ENCODE results near the gene BOLA1. TPM values are rescaled to one million over a fixed set of nuclear protein-coding genes. Genes with fewer than 3 reads are reported as not detected.
A peak's percentile ranks its signal among the peaks of the same experiment; 100 is the strongest.
"Not testable (repeated sequence)": the region's sequence is repeated elsewhere in the genome, so short reads cannot be mapped to it uniquely, and the experiment has no call there.

The BOLA1 gene
- total RNA-seq, 2 donors from 2014 or later: 10.2 to 14.7 TPM

GRCh38 chr1:149937759-149938158 is 38.4 kb downstream of the BOLA1 start:
- Histone ChIP-seq H3K27ac (ENCODE audit: low read depth, low read length) (no peak overlapping the region), H3K9ac (ENCODE audit: extremely low read depth, low read length, poor library complexity, severe bottlenecking) (no peak overlapping the region), H3K4me1 (ENCODE audit: control insufficient read depth, insufficient read depth, low read length) (no peaks in the 10 kb centered on the region), H3K36me3 (ENCODE audit: control insufficient read depth, insufficient read depth, low read length) (no peaks in the 10 kb centered on the region), H3K9me3 (ENCODE audit: control insufficient read depth, low read length) (no peaks in the 10 kb centered on the region), H3K27me3 (ENCODE audit: control insufficient read depth, insufficient read depth, low read length, poor library complexity, severe bottlenecking) (no peaks in the 10 kb centered on the region), H3K4me3 (ENCODE audit: low read length) (no peak overlapping the region)
- no peaks in the 10 kb centered on the region for H3K36me3 Mint-ChIP-seq (ENCODE audit: low read depth)
- H3K9me3 Mint-ChIP-seq: no peaks in the 10 kb centered on the region
- H3K27ac Mint-ChIP-seq: peak overlapping the region; percentile 85
- H3K4me1 Mint-ChIP-seq: peaks cover 42% of the 10 kb centered on the region
- no peak for DNase-seq
- no peaks in the 10 kb centered on the region for H3K27me3 Mint-ChIP-seq (ENCODE audit: insufficient read depth)
- no peak for TF ChIP-seq CTCF (conservative IDR thresholded peaks at IDR 0.05)
- peak overlapping the region; percentile 57 for H3K4me3 Mint-ChIP-seq

GRCh38 chr1:149938668-149939003 is 39.3 kb downstream of the BOLA1 start:
- Mint-ChIP-seq H3K4me1 (peaks cover 51% of the 10 kb centered on the region), H3K27ac (peak overlapping the region; percentile 97), H3K4me3 (peak overlapping the region; percentile 49)
- H3K27me3 Mint-ChIP-seq (ENCODE audit: insufficient read depth); H3K27me3 ChIP-seq (ENCODE audit: control insufficient read depth, insufficient read depth, low read length, poor library complexity, severe bottlenecking); H3K4me1 ChIP-seq (ENCODE audit: control insufficient read depth, insufficient read depth, low read length); H3K9ac ChIP-seq (ENCODE audit: extremely low read depth, low read length, poor library complexity, severe bottlenecking); H3K4me3 ChIP-seq (ENCODE audit: low read length); DNase-seq; H3K9me3 Mint-ChIP-seq; H3K36me3 Mint-ChIP-seq (ENCODE audit: low read depth); H3K36me3 ChIP-seq (ENCODE audit: control insufficient read depth, insufficient read depth, low read length); H3K9me3 ChIP-seq (ENCODE audit: control insufficient read depth, low read length); H3K27ac ChIP-seq (ENCODE audit: low read depth, low read length): not testable (repeated sequence)
- 41% methylated on average over 9 of the region's 13 CpGs; no CpG with 5 or more reads in 1 of the 2 experiments for WGBS, 2 experiments (ENCODE audit: insufficient coverage in 1 of 2, insufficient read length in 1 of 2)

GRCh38 chr1:149940427-149940826 is 41.1 kb downstream of the BOLA1 start:
- Mint-ChIP-seq H3K9me3 (no peaks in the 10 kb centered on the region), H3K36me3 (ENCODE audit: low read depth) (peaks cover 16% of the 10 kb centered on the region), H3K27me3 (ENCODE audit: insufficient read depth) (no peaks in the 10 kb centered on the region), H3K4me1 (peaks cover 53% of the 10 kb centered on the region), H3K27ac (peak overlapping the region; percentile 14), H3K4me3 (no peak overlapping the region)
- no peak for TF ChIP-seq CTCF (conservative IDR thresholded peaks at IDR 0.05)
- Histone ChIP-seq H3K4me3 (ENCODE audit: low read length) (no peak overlapping the region), H3K27ac (ENCODE audit: low read depth, low read length) (no peak overlapping the region), H3K27me3 (ENCODE audit: control insufficient read depth, insufficient read depth, low read length, poor library complexity, severe bottlenecking) (no peaks in the 10 kb centered on the region), H3K9ac (ENCODE audit: extremely low read depth, low read length, poor library complexity, severe bottlenecking) (no peak overlapping the region), H3K4me1 (ENCODE audit: control insufficient read depth, insufficient read depth, low read length) (no peaks in the 10 kb centered on the region), H3K36me3 (ENCODE audit: control insufficient read depth, insufficient read depth, low read length) (peaks cover 12% of the 10 kb centered on the region), H3K9me3 (ENCODE audit: control insufficient read depth, low read length) (no peaks in the 10 kb centered on the region)
- no peak for DNase-seq
- WGBS, 2 experiments (ENCODE audit: insufficient coverage in 1 of 2, insufficient read length in 1 of 2): 77 to 93% methylated on average over 2 to 3 of the region's 3 CpGs

GRCh38 chr1:149942207-149942606 is 42.8 kb downstream of the BOLA1 start:
- peak; percentile 82 for DNase-seq
- Histone ChIP-seq H3K27ac (ENCODE audit: low read depth, low read length) (no peak overlapping the region), H3K9ac (ENCODE audit: extremely low read depth, low read length, poor library complexity, severe bottlenecking) (no peak overlapping the region), H3K4me1 (ENCODE audit: control insufficient read depth, insufficient read depth, low read length) (no peaks in the 10 kb centered on the region), H3K27me3 (ENCODE audit: control insufficient read depth, insufficient read depth, low read length, poor library complexity, severe bottlenecking) (no peaks in the 10 kb centered on the region), H3K4me3 (ENCODE audit: low read length) (no peak overlapping the region), H3K36me3 (ENCODE audit: control insufficient read depth, insufficient read depth, low read length) (peaks cover 25% of the 10 kb centered on the region), H3K9me3 (ENCODE audit: control insufficient read depth, low read length) (no peaks in the 10 kb centered on the region)
- Mint-ChIP-seq H3K36me3 (ENCODE audit: low read depth) (peaks cover 25% of the 10 kb centered on the region), H3K27ac (peak overlapping the region; percentile 23), H3K9me3 (no peaks in the 10 kb centered on the region), H3K4me1 (peaks cover 35% of the 10 kb centered on the region), H3K27me3 (ENCODE audit: insufficient read depth) (no peaks in the 10 kb centered on the region), H3K4me3 (no peak overlapping the region)
- TF ChIP-seq CTCF (conservative IDR thresholded peaks at IDR 0.05): peak; percentile 71
- 58 to 80% methylated on average over 3 to 5 of the region's 5 CpGs for WGBS, 2 experiments (ENCODE audit: insufficient coverage in 1 of 2, insufficient read length in 1 of 2)

All from endodermal cell (in vitro differentiated cells).